ENCODE results near the gene ANKRD55. TPM values are rescaled to one million over a fixed set of nuclear protein-coding genes. Genes with fewer than 3 reads are reported as not detected.

Gene ANKRD55
- total and polyA plus RNA-seq, 2 donors (not counting 1 experiment from before 2014, with no cell fraction given), result 0.07 TPM; not detected in 1

DNA sequence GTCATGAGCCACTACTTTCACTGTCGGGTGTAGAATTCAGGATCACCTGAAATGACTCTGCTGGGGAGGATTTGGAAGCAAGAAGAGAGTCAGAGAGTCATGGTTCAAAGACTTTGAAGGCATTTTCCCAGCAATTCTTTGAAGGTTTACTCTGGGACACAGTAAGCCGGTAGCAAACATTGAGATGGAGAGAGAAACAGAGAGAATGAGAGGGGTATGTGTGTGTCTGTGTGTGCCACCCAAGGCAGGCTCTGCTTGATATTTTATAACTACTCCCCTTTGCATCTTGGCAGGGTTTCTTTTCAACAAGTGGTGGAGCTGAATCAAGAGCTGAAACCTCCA, 89.8 kb downstream of the ANKRD55 start:
- Histone ChIP-seq H2AFZ (ENCODE audit: insufficient read depth, low read depth, low read length, poor library complexity, severe bottlenecking) (no peak overlapping the region), H3K4me3 (ENCODE audit: control extremely low read depth in 1 of 5, extremely low read depth in 1 of 5, insufficient read depth in 1 of 5, low read depth in 2 of 5, low read length in 4 of 5) (no peak overlapping the region), H3K36me3 (replicated peaks in 1 of 2; ENCODE audit: control extremely low read depth in 1 of 2, control insufficient read depth in 1 of 2, extremely low read depth in 1 of 2, insufficient read depth in 2 of 2, low read length in 1 of 2) (no peaks in the 10 kb centered on the region), H3K4me2 (replicated peaks; ENCODE audit: low read depth, low read length, poor library complexity, severe bottlenecking) (no peak overlapping the region), H4K20me1 (ENCODE audit: control insufficient read depth, insufficient read depth, low read length, poor library complexity, severe bottlenecking) (no peaks in the 10 kb centered on the region), H3K27me3 (replicated peaks in 1 of 4; ENCODE audit: control extremely low read depth in 1 of 4, control insufficient read depth in 3 of 4, insufficient read depth in 4 of 4, low read length in 3 of 4) (no peaks in the 10 kb centered on the region), H3K27ac (ENCODE audit: low read length in 2 of 2) (no peak overlapping the region), H3K4me1 (ENCODE audit: control insufficient read depth in 2 of 2, insufficient read depth in 2 of 2, low read length in 2 of 2) (peaks cover 4 to 5% of the 10 kb centered on the region in 2 donors), H3K9me3 (ENCODE audit: control extremely low read depth in 1 of 3, control insufficient read depth in 2 of 3, insufficient read depth in 1 of 3, low read length in 2 of 3) (no peaks in the 10 kb centered on the region), H3K79me2 (ENCODE audit: control insufficient read depth, insufficient read depth, low read length) (no peaks in the 10 kb centered on the region), H3K9ac (ENCODE audit: low read length) (no peak overlapping the region)
- no peak for TF ChIP-seq EZH2 (IDR thresholded peaks at IDR 0.05; ENCODE audit: borderline replicate concordance, insufficient read depth, low read depth, low read length, poor library complexity, severe bottlenecking)
- TF ChIP-seq, protein P1, sequence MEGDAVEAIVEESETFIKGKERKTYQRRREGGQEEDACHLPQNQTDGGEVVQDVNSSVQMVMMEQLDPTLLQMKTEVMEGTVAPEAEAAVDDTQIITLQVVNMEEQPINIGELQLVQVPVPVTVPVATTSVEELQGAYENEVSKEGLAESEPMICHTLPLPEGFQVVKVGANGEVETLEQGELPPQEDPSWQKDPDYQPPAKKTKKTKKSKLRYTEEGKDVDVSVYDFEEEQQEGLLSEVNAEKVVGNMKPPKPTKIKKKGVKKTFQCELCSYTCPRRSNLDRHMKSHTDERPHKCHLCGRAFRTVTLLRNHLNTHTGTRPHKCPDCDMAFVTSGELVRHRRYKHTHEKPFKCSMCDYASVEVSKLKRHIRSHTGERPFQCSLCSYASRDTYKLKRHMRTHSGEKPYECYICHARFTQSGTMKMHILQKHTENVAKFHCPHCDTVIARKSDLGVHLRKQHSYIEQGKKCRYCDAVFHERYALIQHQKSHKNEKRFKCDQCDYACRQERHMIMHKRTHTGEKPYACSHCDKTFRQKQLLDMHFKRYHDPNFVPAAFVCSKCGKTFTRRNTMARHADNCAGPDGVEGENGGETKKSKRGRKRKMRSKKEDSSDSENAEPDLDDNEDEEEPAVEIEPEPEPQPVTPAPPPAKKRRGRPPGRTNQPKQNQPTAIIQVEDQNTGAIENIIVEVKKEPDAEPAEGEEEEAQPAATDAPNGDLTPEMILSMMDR (IDR thresholded peaks at IDR 0.05), result no peak
- Mint-ChIP-seq H3K4me3 (no peak overlapping the region), H3K27me3 (peaks cover 16% of the 10 kb centered on the region), H3K4me1 (no peaks in the 10 kb centered on the region), H3K27ac (no peak overlapping the region), H3K9me3 (ENCODE audit: insufficient read depth) (no peaks in the 10 kb centered on the region)
- DNase-seq (no peak), ATAC-seq (ENCODE audit: low read depth) (no peak)
- intact Hi-C loops (cut with micrococcal nuclease), result no loop called here
- ChIA-PET CTCF (interaction anchor here (0.8 kb wide), 1 partner anchor 21 kb away, joined by 4 read pairs; no protein-coding TSS in a partner anchor), POLR2A (no interaction called here)
- WGBS (ENCODE audit: insufficient coverage), result 100% methylated on average over 1 of the region's 2 CpGs

DNA sequence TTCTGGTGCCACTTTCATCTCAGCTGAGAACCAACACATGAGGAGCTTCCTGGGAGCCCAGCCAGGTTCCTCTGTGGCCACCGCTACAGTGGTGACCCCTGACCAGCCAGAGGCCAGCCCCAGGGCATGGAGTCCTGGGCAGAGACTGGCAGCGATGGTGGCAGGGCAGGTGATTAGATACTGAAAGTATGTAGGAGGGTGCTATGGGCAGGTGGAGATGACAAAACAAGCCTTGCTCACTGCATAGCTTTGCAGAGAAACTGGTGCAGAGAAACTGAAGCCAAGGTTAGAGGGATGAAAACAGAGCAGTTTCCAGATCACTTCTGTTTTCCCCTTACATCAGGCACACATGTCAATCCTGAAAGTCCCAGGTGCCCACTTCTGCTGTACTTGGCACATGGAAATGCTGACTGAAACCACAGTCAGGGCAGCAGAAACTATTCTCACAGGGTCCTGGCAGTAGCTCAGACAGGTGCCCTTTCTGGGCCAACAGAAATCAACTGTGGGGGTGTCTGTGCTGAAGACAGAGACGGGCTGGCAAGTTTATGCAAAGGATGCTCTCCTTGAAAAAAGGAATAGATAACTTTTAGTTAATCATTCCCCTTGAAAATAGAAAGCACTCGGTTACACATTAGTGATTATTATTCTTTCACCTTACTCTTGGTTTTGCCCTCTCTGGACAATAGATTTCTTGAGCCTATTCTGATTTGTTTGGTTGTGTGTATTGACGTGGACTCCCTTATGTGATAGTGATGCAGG, 90.3 kb downstream of the ANKRD55 start:
- Histone ChIP-seq H4K20me1 (ENCODE audit: control insufficient read depth, insufficient read depth, low read length, poor library complexity, severe bottlenecking) (no peaks in the 10 kb centered on the region), H3K9me3 (ENCODE audit: control extremely low read depth in 1 of 3, control insufficient read depth in 2 of 3, insufficient read depth in 1 of 3, low read length in 2 of 3) (no peaks in the 10 kb centered on the region), H3K36me3 (replicated peaks in 1 of 2; ENCODE audit: control extremely low read depth in 1 of 2, control insufficient read depth in 1 of 2, extremely low read depth in 1 of 2, insufficient read depth in 2 of 2, low read length in 1 of 2) (no peaks in the 10 kb centered on the region), H3K9ac (ENCODE audit: low read length) (no peak overlapping the region), H3K4me2 (replicated peaks; ENCODE audit: low read depth, low read length, poor library complexity, severe bottlenecking) (no peak overlapping the region), H3K27ac (ENCODE audit: low read length in 2 of 2) (no peak overlapping the region), H3K27me3 (replicated peaks in 1 of 4; ENCODE audit: control extremely low read depth in 1 of 4, control insufficient read depth in 3 of 4, insufficient read depth in 4 of 4, low read length in 3 of 4) (no peaks in the 10 kb centered on the region), H3K4me1 (ENCODE audit: control insufficient read depth in 2 of 2, insufficient read depth in 2 of 2, low read length in 2 of 2) (peaks cover 0 to 1% of the 10 kb centered on the region in 2 donors), H2AFZ (ENCODE audit: insufficient read depth, low read depth, low read length, poor library complexity, severe bottlenecking) (no peak overlapping the region), H3K4me3 (ENCODE audit: control extremely low read depth in 1 of 5, extremely low read depth in 1 of 5, insufficient read depth in 1 of 5, low read depth in 2 of 5, low read length in 4 of 5) (no peak overlapping the region), H3K79me2 (ENCODE audit: control insufficient read depth, insufficient read depth, low read length) (no peaks in the 10 kb centered on the region)
- no peak for ATAC-seq (ENCODE audit: low read depth)
- Mint-ChIP-seq H3K4me3 (no peak overlapping the region), H3K27me3 (peaks cover 11% of the 10 kb centered on the region), H3K27ac (no peak overlapping the region), H3K4me1 (no peaks in the 10 kb centered on the region), H3K9me3 (ENCODE audit: insufficient read depth) (no peaks in the 10 kb centered on the region)
- TF ChIP-seq, protein P1 (IDR thresholded peaks at IDR 0.05), result no peak
- TF ChIP-seq EZH2 (IDR thresholded peaks at IDR 0.05; ENCODE audit: borderline replicate concordance, insufficient read depth, low read depth, low read length, poor library complexity, severe bottlenecking), result no peak
- WGBS (ENCODE audit: insufficient coverage), result 82% methylated on average over 3 of the region's 5 CpGs
- intact Hi-C loops (cut with micrococcal nuclease), result no loop called here
- POLR2A ChIA-PET, result no interaction called here
- CTCF ChIA-PET, result interaction anchor here (0.8 kb wide), 1 partner anchor 22 kb away, joined by 4 read pairs; no protein-coding TSS in a partner anchor
- DNase-seq, result no peak

Data from B cell (primary cell).